CD4-positive, alpha-beta T cell treated with Interferon gamma for 1 hour (primary cell): ENCODE data around the gene BCKDHA.
"Not testable (repeated sequence)": the region's sequence is repeated elsewhere in the genome, so short reads cannot be mapped to it uniquely, and the experiment has no call there.

ENCODE experiments used
- DNase-seq: peaks from one replicate; pipeline ENCODE4 v3.0.0-alpha.2; 2020

BCKDHA gene

GRCh38 chr19:41367848-41368301 lies 29.7 kb upstream of the BCKDHA start:
- DNase-seq: no peak

- DNase-seq: no peak
Measured at GRCh38 chr19:41369769-41370168, 27.8 kb upstream of the BCKDHA start.

- not testable (repeated sequence) for DNase-seq
Measured at GRCh38 chr19:41371119-41371518, 26.5 kb upstream of the BCKDHA start.

GRCh38 chr19:41371541-41371940 lies 26.1 kb upstream of the BCKDHA start:
- DNase-seq: no peak

- no peak for DNase-seq
Measured at GRCh38 chr19:41372501-41372900, 25.1 kb upstream of the BCKDHA start.

- DNase-seq: no peak
Measured at GRCh38 chr19:41373993-41374392, 23.6 kb upstream of the BCKDHA start.

- DNase-seq: no peak
Measured at GRCh38 chr19:41376241-41376997, 21.2 kb upstream of the BCKDHA start, which contains the start of gene TMEM91. Gene TMEM91 (plus strand): TSS chr19:41376533. CDS start chr19:41378310, 1,777 bp downstream.

GRCh38 chr19:41376998-41377365 lies 20.6 kb upstream of the BCKDHA start:
- DNase-seq: no peak

GRCh38 chr19:41377977-41378709 lies 19.5 kb upstream of the BCKDHA start:
- DNase-seq: no peak

- not testable (repeated sequence) for DNase-seq
Measured at GRCh38 chr19:41381536-41381935, 16.1 kb upstream of the BCKDHA start.

- no peak for DNase-seq
Measured at GRCh38 chr19:41384351-41384750, 13.3 kb upstream of the BCKDHA start.

- DNase-seq: no peak
Measured at GRCh38 chr19:41386442-41386841, 11.2 kb upstream of the BCKDHA start.

GRCh38 chr19:41391618-41392017 lies 6.0 kb upstream of the BCKDHA start:
- DNase-seq: no peak

GRCh38 chr19:41392775-41393174 lies 4.8 kb upstream of the BCKDHA start:
- no peak for DNase-seq

- no peak for DNase-seq
Measured at GRCh38 chr19:41395355-41395754, 2.3 kb upstream of the BCKDHA start.

GRCh38 chr19:41398050-41398418 lies 416 bp downstream of the BCKDHA start:
- no peak for DNase-seq

GRCh38 chr19:41398598-41398997 lies 980 bp downstream of the BCKDHA start:
- no peak for DNase-seq

GRCh38 chr19:41399091-41399490 lies 1.5 kb downstream of the BCKDHA start:
- DNase-seq: no peak

GRCh38 chr19:41399525-41399924 lies 1.9 kb downstream of the BCKDHA start:
- no peak for DNase-seq

- DNase-seq: no peak
Measured at GRCh38 chr19:41401483-41401882, 3.9 kb downstream of the BCKDHA start.

GRCh38 chr19:41402010-41402409 lies 4.4 kb downstream of the BCKDHA start:
- DNase-seq: no peak

- DNase-seq: no peak
Measured at GRCh38 chr19:41403181-41403970, 5.8 kb downstream of the BCKDHA start.

GRCh38 chr19:41405776-41406175 lies 8.2 kb downstream of the BCKDHA start:
- DNase-seq: no peak

- no peak for DNase-seq
Measured at GRCh38 chr19:41407271-41407670, 9.7 kb downstream of the BCKDHA start.
